Esophagus squamous epithelium (tissue), 5 donors: ENCODE data around the gene SHC4. TPM values are rescaled to one million over a fixed set of nuclear protein-coding genes. Genes with fewer than 3 reads are reported as not detected.
"Not testable (repeated sequence)": the region's sequence is repeated elsewhere in the genome, so short reads cannot be mapped to it uniquely, and the experiment has no call there.

Experiments used
- DNase-seq: peaks from one replicate; lab custom pipeline; 2025; lab: John Stamatoyannopoulos, UW
- H3K27ac ChIP-seq, 4 donors: fragments of 200-600 bp; sonication (generic); one replicate each; pipeline ENCODE4 v1.5.1; 2016 to 2019; ENCODE audit warnings: mild to moderate bottlenecking in 1 of 4
- H3K27me3 ChIP-seq, 4 donors: fragments of 200-600 bp; sonication (generic); 1 replicate in 3 of 4; 2 replicates in 1 of 4; pipeline versions ENCODE4 v1.5.1 to v1.6.0; 2017 to 2021; ENCODE audit warnings: antibody characterized with exemption in 1 of 4
- H3K36me3 ChIP-seq, 3 donors: fragments of 200-600 bp; sonication (generic); one replicate each; pipeline ENCODE4 v1.5.1; 2016 to 2019
- H3K4me1 ChIP-seq, 3 donors: fragments of 200-600 bp; sonication (generic); one replicate each; pipeline ENCODE4 v1.5.1; 2017 to 2019
- H3K4me3 ChIP-seq, 4 donors: fragments of 200-600 bp; sonication (generic); 1 replicate in 3 of 4; 2 replicates in 1 of 4; pipeline ENCODE4 v1.5.1; 2016 to 2019; ENCODE audit warnings: mild to moderate bottlenecking in 2 of 4, moderate library complexity in 1 of 4
- H3K9me3 ChIP-seq, 3 donors: fragments of 200-600 bp; sonication (generic); one replicate each; pipeline ENCODE4 v1.5.1; 2016 to 2019
- CTCF ChIP-seq, 6 experiments: fragments of 450-650 bp in 4 of 6; fragments of 200-600 bp in 2 of 6; sonication (generic) in 2 of 6; IDR thresholded peaks; one replicate each; pipeline ENCODE4 v1.5.1; 2016 to 2019; ENCODE audit warnings: antibody characterized with exemption in 6 of 6, mild to moderate bottlenecking in 4 of 6, moderate library complexity in 4 of 6
- POLR2A ChIP-seq, 4 donors: fragments of 450-650 bp; IDR thresholded peaks; one replicate each; pipeline ENCODE4 v1.6.1; 2017; ENCODE audit warnings: antibody characterized with exemption in 4 of 4, mild to moderate bottlenecking in 4 of 4, moderate library complexity in 3 of 4
- WGBS, 2 donors: methylation state at CpG; one replicate each; pipeline ENCODE4 v1.1.5; 2018; 5-methylcytosine and 5-hydroxymethylcytosine counted together
- intact Hi-C: fragments of 100-400 bp; cut with DNase I; formaldehyde crosslinking; loops from one replicate; pipeline ENCODE4 v1.15.0; 2022
- total RNA-seq, 4 donors: library from RNA; depleted of rRNA; stranded (reverse); fragments of >200 nt; gene quantifications; one replicate each; pipeline ENCODE4 v1.1.0, GENCODE V29; 2016
- donor health status: DM: yes; HTN: yes; CAD: no.

The SHC4 gene
- total RNA-seq, 4 donors from 2014 or later = 0.18 to 0.50 (median 0.38) TPM; not detected in 1

- no peak overlapping the region for H3K27ac ChIP-seq
- H3K9me3 ChIP-seq = no peaks in the 10 kb centered on the region
- 96 to 97% methylated on average over 16 to 17 of the region's 35 CpGs for WGBS, 2 donors
- peaks cover 0 to 14% (median 0%) of the 10 kb centered on the region in 4 donors for H3K27me3 ChIP-seq
- peaks cover 0 to 15% (median 3%) of the 10 kb centered on the region in 3 donors for H3K4me1 ChIP-seq
- no peak for TF ChIP-seq CTCF (IDR thresholded peaks at IDR 0.05)
- no peak for TF ChIP-seq POLR2A (IDR thresholded peaks at IDR 0.05)
- intact Hi-C loops = no loop called here
- no peak for DNase-seq
- H3K4me3 ChIP-seq = no peak overlapping the region
- no peaks in the 10 kb centered on the region for H3K36me3 ChIP-seq
These were observed 9.2 kb upstream of the SHC4 start for GRCh38 chr15:48972750-48973503.

GRCh38 chr15:48970926-48971325 lies 7.2 kb upstream of the SHC4 start:
- H3K4me3 ChIP-seq, H3K9me3 ChIP-seq, DNase-seq, intact Hi-C loops, H3K36me3 ChIP-seq, H3K27ac ChIP-seq: not testable (repeated sequence)
- 28 to 67% methylated on average over 1 of the region's 1 CpG for WGBS, 2 donors
- Histone ChIP-seq H3K27me3 (peaks cover 0 to 16% (median 0%) of the 10 kb centered on the region in 4 donors), H3K4me1 (peaks cover 0 to 11% (median 3%) of the 10 kb centered on the region in 3 donors)

- TF ChIP-seq CTCF (IDR thresholded peaks at IDR 0.05) (no peak), POLR2A (IDR thresholded peaks at IDR 0.05) (no peak)
- intact Hi-C loops = no loop called here
- WGBS, 2 donors = 86 to 88% methylated on average over 4 of the region's 4 CpGs
These were observed 4.3 kb upstream of the SHC4 start for GRCh38 chr15:48968066-48968465.

GRCh38 chr15:48967336-48967735 lies 3.6 kb upstream of the SHC4 start:
- no peak overlapping the region for H3K4me3 ChIP-seq
- H3K36me3 ChIP-seq = no peaks in the 10 kb centered on the region
- intact Hi-C loops = no loop called here
- no peak for DNase-seq
- peaks cover 0 to 48% (median 0%) of the 10 kb centered on the region in 4 donors for H3K27me3 ChIP-seq
- TF ChIP-seq POLR2A (IDR thresholded peaks at IDR 0.05) (no peak), CTCF (IDR thresholded peaks at IDR 0.05) (no peak)
- peaks cover 12 to 21% (median 17%) of the 10 kb centered on the region in 3 donors for H3K4me1 ChIP-seq
- H3K9me3 ChIP-seq = no peaks in the 10 kb centered on the region
- H3K27ac ChIP-seq = no peak overlapping the region

More at GRCh38 chr15:48968066-48968465, 4.3 kb upstream of the SHC4 start:
- no peak overlapping the region for H3K27ac ChIP-seq
- no peak overlapping the region for H3K4me3 ChIP-seq
- H3K9me3 ChIP-seq = no peaks in the 10 kb centered on the region
- DNase-seq = no peak
- peaks cover 0 to 40% (median 0%) of the 10 kb centered on the region in 4 donors for H3K27me3 ChIP-seq
- H3K36me3 ChIP-seq = no peaks in the 10 kb centered on the region
- H3K4me1 ChIP-seq = peaks cover 7 to 14% (median 12%) of the 10 kb centered on the region in 3 donors

GRCh38 chr15:48966595-48967301 lies 3.0 kb upstream of the SHC4 start:
- no peak for TF ChIP-seq CTCF (IDR thresholded peaks at IDR 0.05)
- TF ChIP-seq POLR2A (IDR thresholded peaks at IDR 0.05) = no peak
- Histone ChIP-seq H3K36me3 (no peaks in the 10 kb centered on the region), H3K4me3 (no peak overlapping the region), H3K27ac (no peak overlapping the region), H3K9me3 (no peaks in the 10 kb centered on the region), H3K27me3 (peaks cover 0 to 50% (median 0%) of the 10 kb centered on the region in 4 donors), H3K4me1 (peaks cover 12 to 21% (median 17%) of the 10 kb centered on the region in 3 donors)
- 41 to 54% methylated on average over 2 of the region's 2 CpGs for WGBS, 2 donors
- DNase-seq = no peak
- intact Hi-C loops = no loop called here
